SH-SY5Y (cell line): ENCODE data around the gene PFDN1.

Source experiments
- GATA2 ChIP-seq: IDR thresholded peaks from 2 replicates; pipeline ENCODE4 v1.6.1; 2011; ENCODE audit warnings: mild to moderate bottlenecking, low read depth, low read length
- GATA3 ChIP-seq: IDR thresholded peaks from 2 replicates; pipeline ENCODE4 v1.6.1; 2011; ENCODE audit warnings: low read depth, mild to moderate bottlenecking, low read length, moderate library complexity

PFDN1 gene

DNA sequence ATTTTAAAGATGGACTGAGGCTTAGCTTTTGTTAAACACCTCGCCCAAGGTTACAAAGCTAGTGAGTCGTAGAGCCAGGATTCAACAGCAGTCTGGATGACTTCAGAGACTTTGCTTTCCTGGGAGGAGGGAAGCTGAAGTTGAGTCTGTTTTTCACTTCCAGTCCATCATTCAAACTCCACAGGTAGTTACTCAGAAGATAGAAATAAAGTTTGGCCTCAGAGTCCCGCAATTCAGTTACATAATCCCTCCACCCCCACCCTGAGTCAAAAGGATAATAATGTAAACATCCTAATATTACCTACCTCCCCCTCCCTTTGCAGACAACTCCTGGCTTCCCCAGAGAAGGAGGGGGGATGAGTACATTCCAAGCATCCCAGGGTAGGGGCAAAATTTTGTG, 35.4 kb upstream of the PFDN1 start:
- TF ChIP-seq GATA3 (no peak), GATA2 (no peak)

DNA sequence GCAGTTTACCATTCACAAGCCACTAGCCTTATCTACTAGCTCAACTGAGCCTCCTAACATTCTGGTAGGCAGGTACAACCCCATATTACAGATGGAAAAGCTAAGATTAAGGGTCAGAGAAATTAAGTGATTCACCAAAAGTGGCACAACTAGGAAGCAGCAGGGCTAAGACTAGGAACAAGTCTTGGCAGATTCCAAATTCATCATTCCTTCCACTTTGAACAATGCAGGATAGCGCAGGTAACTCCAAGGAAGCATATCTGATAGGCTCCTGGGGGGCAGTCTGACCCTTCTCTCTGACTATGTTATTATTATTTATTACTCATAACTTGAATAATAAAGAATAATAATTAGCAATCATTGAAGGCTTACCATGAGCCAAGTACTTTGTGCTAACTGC, 35.0 kb upstream of the PFDN1 start:
- no peak for TF ChIP-seq GATA3
- no peak for TF ChIP-seq GATA2

DNA sequence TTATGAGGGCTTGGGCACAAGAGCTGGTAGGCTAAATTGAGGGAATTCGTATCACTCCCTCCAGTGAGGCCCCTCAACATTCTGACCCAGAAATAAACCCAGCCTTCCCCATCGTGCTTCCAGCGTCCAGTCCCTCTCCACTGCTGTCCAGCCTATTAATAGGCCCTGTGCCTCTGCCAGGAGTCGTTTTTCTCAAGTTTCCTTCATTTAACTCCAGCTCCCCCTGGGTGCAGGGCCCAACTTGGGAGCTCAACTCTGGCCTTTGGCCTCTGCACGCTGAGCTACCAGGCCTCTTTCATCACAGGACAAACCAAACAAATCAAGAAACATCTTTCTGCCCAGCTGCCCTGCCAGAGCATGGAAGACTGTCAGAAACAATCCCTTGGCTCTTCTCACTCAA, 33.5 kb upstream of the PFDN1 start:
- TF ChIP-seq GATA3 = no peak
- no peak for TF ChIP-seq GATA2

DNA sequence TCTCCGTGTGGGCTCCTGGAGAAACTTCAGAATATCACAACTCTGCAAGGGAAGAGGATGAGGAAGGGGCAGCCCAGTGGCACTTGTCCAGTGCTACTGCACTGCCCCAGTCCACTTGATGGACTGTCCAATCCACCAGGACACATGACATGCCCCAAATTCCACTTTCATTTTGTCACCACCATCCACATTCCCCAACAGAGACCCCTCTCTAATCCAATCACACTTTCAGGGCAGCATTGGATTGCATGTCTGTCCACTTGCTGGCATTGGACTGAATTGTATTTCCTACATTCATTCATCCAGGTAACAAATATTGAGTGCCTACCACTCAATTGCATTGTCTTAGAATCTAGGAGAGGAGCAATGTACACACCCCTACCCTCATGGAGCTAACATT, 28.7 kb upstream of the PFDN1 start:
- TF ChIP-seq GATA3 (no peak), GATA2 (no peak)

DNA sequence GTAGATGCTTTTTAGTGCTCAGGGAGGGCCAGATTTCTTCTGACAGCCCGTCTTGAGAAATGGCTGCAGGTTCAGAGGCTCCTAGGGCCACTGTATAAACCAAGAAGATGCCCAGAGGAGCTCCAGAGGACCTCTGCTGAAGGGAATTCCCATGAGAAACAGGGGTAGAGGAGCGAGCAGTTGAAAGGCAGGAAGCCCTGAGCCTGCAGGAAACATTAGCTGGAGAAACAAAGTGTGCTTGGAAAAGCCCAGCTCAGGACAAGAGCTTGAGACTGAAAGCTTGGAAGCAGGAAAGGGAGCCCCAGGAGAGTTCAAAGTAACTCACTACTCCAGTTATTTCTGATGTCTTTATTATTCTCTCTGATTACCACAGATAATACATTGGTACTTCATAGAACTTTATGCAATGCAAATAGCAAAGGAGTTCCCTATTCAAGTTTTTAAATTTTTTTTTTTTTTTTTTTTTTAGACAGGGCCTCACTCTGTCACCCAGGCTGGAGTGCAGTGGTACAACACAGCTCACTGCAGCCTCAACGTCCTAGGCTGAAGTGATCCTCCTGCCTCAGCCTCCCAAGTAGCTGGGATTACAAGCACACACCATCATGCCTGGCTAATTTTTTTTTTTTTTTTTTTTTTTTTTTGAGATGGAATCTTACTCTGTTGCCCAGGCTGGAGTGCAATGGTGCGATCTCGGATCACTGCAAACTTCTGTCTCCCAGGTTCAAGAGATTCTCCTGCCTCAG, 27.0 kb upstream of the PFDN1 start:
- TF ChIP-seq GATA2 (no peak), GATA3 (no peak)

DNA sequence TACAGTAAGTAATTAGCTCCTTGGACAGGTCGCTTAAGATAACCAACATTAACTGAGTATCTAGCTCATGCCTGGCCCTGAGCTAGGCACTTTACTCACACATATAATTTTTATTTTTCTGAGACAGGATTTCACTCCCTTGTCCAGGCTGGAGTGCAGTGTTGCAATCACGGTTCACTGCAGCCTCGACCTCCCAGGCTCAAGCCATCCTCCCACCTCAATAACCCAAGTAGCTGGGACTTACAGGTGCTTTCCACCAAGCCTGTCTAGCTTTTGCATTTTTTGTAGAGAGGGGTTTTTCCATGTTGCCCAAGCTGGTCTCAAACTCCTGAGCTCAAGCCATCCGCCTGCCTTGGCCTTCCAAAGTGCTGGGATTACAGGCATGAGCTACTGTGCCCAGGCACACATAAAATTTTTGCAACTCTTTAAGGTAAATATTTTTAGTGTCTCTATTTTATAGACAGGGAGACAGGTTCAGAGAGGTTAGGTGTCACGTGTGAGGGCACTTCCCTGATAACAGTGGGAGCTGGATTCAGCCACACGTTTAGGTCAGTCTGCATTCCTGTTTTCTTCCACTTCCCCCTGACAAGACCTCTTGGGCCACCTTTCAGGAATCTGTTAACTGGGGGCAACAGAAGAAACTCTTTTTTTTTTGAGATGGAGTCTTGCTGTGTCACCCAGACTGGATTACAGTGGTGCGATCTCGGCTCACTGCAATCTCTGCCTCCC, 25.3 kb upstream of the PFDN1 start:
- TF ChIP-seq GATA2 = no peak
- no peak for TF ChIP-seq GATA3

DNA sequence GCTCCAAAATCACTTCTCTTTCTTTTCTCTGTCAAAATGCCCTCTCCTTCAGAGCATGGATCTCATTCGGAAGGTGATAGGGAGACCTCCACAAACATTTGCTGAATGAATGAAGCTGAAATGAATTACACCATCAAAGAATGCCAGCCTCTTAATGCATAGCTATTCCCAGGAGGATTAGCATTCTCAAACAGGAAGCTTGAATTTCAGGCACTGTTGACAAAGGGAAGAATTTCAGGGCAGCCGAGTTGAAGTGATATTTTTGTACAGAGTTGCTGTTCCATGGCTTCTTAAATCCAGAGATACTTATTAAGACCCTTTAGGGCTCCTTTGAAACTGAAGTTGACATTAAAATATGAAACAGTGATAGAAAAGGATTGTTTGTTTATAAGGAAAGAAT, 24.7 kb upstream of the PFDN1 start:
- TF ChIP-seq GATA2 (no peak), GATA3 (no peak)

DNA sequence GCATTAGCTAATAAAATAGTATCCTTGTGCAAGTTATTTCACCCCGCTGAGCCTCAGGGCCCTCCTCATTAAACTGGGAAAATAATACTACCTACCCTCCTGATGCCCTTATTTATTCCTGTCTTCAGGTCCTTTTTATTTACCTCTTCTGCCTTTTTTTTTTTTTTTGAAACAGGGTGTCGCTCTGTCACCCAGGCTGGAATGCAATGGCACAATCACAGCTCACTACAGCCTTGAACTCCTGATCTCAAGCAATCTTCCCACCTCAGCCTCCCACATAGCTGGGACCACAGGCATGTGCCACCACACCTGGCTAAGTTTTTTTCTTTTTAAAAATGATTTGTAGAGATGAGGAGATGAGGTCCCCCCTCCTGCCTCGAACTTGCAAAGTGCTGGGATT, 22.6 kb upstream of the PFDN1 start:
- no peak for TF ChIP-seq GATA3
- TF ChIP-seq GATA2 = no peak

DNA sequence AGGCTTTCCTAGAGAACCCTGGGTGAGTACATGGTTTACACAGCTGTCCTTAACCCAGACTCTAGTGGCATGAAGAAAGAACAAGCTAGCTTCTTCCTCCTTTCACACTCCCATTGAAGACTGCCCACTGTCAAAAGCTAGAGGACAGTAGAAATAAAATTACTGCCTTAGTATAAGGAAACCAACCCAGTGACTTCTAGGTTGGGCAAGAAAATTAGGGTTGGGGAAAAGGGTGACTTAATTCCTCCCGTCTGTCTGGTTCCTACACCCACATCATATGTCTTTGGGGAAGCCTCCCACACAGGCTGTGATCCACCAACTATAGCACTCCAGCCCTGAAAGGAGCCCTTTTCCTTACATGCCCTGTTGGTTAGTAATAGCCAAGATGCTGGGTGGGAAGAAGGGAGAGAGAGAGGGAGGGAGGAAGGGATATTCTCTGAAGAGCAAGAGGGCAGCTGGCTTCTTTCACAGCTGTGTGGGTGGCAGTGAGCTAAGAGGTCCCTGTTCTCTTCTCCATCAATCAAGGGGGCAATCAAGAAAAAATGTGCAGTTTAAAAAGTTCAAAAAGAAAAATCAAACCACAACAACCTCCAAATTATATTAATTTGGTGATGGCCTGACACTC, 21.8 kb upstream of the PFDN1 start:
- no peak for TF ChIP-seq GATA3
- TF ChIP-seq GATA2 = no peak

DNA sequence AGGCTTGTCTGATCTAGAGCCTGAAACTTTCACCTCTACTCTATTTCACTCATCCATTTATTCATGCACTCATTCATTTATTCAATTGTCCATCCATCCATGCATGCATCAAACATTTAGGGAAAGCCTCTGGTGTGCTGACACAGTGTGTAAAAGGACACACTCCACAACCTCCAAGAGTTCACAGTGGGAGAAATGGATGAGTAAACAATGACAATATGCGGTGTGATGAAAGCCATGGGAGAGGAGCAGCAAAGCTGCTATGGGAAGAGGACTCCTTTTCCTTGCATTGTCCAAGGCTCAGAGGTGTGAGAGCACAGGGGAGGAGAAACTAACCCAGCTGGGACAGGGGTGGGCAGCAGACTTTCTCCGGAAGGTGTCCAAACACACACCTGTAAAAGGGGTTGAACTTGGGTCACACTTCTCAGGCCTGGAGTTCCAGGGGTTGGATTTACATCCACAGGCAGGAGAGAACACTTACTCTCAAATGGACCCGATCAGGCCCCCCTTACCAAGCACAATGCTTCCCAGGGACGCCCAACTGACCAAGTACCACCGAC, 21.2 kb upstream of the PFDN1 start:
- no peak for TF ChIP-seq GATA3
- TF ChIP-seq GATA2 = no peak

DNA sequence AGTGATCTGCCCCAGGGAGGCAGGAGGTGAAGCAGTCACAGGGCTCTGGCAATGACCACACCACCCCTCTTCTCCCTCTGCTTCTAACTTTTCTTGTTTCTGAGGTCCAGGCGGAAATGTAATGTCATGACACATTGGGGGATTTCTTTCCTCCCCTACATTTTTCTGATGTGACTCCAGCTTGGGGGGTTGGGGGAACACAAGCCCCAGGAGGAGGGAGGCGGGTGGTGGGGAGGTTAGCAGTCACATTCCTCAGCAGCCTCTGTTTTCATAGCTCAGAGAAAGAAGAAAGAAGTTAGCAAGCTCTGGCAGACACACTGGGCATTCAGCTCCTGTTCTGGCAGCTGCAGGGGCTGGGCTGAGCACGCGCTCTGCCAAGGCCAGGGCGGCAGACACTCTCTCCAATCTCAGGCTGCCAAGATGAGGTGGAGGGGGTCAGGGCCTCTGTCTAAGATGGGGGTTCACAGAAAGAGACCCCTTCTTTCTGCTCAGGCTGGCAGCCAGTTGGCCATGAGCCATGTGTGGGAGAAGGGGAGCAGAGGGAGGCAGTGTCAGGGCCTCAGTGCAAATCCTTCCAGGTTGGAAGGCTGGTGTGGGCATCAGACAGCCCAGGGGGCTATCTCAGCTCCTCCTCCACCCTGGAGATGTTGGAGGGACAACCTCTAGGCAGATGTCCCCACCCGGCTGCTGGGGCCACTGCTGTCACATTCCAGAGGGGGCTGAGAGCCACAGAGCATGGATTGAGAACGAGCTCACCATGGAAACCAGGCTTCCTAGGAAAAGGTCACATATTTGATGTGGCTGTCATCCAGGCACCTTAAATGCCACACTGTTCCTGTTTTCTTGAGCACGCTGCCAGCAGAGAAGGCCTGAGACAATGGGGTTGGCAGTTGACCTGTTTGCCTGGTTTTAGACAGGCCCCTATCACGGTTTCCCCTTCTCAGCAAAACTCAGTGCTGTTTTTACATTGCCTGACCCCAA, 20.1 kb upstream of the PFDN1 start:
- TF ChIP-seq GATA3 = no peak
- TF ChIP-seq GATA2 = no peak

DNA sequence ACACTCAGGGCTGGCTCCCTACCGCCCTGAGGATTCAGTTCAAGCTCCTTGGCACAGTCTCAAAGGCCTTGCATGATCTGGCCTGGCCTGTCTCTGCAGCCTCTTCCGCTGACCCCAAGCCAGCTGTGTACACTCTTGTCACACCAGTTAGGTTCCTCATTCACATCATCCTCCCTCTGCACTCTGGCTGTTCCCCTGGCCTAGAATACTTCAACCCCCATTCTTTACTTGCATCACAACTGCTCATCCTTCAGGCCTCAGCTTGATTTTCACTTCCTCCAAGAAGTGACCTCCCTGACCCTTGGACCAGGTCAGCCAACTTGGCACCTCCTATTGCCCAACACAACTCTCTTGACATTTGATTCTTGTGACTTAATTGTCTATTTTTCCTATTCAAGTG, 18.9 kb upstream of the PFDN1 start:
- TF ChIP-seq GATA2 (no peak), GATA3 (no peak)

DNA sequence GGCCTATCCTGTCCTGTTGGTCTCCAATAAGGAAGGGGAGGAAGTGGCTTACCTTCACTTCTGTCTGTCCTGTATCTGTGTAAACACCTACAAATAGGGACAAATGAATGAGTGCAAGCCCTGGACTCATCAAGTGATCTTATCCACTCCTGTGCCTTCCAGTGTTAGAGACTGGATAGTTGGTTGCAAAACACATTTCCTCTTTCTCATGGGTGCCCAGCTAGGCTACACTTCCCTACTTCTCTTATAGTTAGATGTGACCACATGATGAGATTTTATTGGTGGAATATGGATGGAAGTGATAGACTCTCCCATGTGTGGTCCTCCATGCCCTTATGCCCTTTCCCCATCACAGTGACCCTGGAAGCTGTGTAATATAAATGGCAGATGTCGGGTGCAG, 16.9 kb upstream of the PFDN1 start:
- no peak for TF ChIP-seq GATA3
- TF ChIP-seq GATA2 = no peak
